CD4-positive, alpha-beta T cell treated with Interferon gamma for 1 hour (primary cell): Measurements from ENCODE around the gene ESR2.

Source experiments
- DNase-seq: peaks from one replicate; pipeline ENCODE4 v3.0.0-alpha.2; 2020

Gene ESR2

GRCh38 chr14:64265222-64265621, 28.9 kb downstream of the ESR2 start:
- no peak for DNase-seq

DNA sequence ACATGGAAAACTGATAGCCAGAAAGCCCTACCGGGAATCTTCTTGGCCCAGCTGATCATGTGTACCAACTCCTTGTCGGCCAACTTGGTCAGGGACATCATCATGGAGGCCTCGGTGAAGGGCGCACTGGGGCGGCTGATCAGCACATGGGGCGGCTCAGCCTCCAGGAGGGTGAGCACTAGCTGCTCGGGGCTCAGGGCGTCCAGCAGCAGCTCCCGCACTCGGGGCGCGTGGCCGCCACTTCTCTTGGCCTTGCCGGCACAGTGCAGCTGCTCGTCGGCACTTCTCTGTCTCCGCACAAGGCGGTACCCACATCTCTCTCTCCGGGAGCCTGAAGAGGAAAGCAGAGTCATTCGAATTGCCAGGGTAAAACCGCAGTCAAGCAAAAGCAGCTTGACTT, 33.8 kb downstream of the ESR2 start:
- no peak for DNase-seq

GRCh38 chr14:64255756-64256155, 38.4 kb downstream of the ESR2 start:
- DNase-seq: no peak

DNA sequence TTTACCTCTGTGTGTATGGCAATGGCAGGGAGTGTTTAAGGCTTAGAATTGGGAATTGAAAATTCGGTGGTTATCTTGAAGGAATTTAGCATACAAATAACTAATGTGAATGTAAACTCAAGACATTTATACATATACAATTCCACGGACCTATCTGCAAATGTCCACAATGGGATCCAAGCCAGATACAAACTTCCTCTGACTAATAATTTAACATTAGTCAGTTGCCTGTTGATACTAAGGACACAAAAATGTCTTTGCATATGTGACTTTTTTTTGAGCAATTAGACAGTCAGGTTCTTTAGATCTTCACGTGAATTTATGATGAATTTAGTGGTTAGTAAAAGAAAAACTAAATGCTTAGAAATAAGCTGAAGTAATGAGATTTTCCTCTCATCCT, 40.5 kb downstream of the ESR2 start:
- no peak for DNase-seq

- no peak for DNase-seq
Observed at GRCh38 chr14:64249363-64249762, 44.8 kb downstream of the ESR2 start.

- no peak for DNase-seq
Observed at GRCh38 chr14:64248689-64249088, 45.5 kb downstream of the ESR2 start.

GRCh38 chr14:64247195-64247594, 47.0 kb downstream of the ESR2 start:
- DNase-seq: no peak

DNA sequence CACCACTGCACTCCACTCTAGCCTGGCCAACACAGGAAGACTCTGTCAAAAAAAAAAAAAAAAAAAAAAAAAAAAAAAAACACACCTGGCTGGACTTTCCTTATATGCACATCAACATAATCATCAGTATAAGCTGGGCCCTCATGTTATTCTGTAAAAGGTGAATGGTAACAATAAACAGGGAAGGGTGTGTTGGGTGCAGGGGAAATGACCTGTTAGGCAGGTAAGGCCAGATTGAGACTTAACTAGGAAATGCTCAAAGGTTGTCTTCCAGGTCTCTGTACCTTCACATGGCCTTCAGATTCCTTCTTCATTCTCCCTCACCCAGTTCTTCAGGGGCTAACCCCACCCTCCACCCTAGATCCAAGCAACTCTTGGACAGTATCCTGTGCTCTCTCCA, 47.5 kb downstream of the ESR2 start:
- no peak for DNase-seq

GRCh38 chr14:64245491-64245890, 48.7 kb downstream of the ESR2 start:
- no peak for DNase-seq

DNA sequence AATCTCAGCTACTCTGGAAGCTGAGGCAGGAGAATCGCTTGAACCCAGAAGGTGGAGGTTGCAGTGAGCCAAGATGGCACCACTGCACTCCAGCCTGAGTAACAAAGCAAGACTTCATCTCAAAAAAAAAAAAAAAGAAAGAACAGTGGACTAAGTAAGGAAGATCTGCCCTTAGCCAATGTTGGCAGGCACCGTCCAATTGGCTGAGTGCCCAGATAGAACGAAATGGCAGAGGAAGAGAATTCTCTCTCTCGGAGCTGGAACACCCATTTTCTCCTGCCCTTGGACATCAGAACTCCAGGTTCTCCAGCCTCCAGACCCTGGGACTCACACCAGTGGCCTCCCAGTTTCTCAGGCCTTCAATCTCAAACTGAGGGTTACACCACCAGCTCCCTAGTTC, 49.9 kb downstream of the ESR2 start:
- DNase-seq: no peak

- no peak for DNase-seq
Observed at GRCh38 chr14:64238631-64239030, 55.5 kb downstream of the ESR2 start.

DNA sequence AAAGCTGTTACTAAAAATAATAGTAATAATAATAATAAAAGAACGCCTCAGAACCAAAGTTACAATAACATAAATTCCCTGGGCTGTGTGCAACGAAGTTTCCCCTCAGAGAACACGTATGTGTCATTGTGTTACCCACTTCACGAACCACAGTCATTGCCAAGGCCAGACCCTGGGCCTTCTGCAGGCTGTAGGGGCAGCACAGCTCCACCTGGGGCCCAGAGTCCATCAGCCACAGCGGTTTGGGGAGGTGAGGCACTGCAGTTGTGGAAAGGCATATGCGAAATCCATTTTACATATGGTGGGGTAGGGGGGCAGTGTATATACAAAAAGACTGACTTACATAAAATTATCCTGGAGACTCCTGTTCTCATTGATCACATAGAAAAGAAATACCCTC, 56.1 kb downstream of the ESR2 start:
- DNase-seq: no peak

DNA sequence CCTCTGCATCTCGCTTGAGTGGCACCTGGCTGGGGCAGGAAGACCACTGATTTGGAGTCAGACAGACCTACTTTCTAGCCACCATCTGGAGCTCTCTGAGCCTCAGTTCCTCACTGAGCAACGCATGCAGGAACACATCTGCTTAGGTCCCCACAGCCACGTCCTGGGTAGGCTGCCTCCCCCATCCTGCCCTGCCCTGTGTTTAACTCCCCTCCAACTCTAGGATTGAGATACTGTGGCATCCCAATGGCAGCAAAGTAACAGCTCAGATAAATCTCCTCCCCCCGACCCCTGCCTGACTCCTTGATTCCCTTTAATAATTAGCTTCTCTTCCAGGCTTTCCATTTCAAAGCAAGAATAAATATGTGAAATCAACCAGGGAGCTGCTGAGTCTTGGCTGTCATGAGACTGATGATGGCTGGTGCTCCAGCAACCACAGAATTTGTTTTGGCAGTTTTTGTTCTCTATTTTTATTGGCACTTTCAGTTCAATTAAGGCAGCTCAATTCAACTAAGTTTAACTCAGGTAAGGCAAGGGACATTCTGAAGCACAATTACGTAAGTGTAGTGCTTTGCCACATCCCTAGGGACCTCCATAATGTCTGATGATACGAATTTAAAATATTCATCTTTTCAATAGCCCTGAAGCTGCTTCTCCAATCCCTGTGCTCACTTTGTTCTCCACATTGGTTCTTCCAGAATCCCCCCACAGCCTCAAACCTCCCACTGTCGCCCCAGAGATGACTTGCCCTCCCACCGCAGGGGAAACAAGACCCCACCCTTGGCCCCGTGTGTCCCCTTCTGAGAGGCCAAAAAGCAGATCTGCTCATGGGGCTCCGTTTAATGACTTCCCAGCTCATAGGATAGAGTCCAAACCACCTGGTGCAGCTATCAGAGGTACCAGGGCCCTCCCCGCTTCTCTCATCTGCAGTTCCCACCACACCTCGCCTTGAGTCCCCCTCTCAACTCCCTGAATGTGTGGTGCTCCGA, 58.2 kb downstream of the ESR2 start:
- DNase-seq: peak; percentile 75

DNA sequence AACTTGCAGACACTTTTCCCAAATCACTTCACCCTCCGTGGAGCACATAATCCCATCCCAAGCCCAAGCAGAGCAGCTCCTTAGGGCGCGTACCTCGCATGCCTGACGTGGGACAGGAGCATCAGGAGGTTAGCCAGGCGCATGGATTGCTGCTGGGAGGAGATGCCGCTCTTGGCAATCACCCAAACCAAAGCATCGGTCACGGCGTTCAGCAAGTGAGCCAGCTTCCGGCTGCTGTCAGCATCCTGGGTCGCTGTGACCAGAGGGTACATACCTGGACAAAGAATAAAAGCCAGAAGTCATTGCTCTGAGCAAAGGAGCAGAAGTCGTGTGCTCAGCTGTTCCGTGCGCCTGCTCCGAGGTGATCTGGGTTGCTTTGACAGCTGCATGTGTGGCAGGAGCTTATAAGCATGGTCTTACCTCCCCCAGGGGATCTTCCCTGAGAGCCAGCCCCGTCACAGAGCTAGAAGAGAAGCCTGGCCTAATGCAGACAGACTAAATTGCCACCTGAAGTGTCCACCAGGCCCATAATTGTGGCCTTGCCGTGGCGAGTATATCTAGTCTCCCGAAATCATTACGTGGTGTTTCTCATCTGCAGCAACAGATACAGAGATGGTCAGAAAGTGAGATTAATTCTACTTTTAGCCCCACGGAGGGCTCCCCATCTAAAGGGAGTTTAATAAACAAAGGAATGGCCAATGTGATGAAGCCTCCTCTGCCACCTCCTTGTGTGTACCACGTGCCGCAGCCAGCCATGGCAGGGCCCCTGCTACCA, 59.1 kb downstream of the ESR2 start:
- DNase-seq: no peak

GRCh38 chr14:64233531-64234190, 60.5 kb downstream of the ESR2 start:
- DNase-seq: no peak

DNA sequence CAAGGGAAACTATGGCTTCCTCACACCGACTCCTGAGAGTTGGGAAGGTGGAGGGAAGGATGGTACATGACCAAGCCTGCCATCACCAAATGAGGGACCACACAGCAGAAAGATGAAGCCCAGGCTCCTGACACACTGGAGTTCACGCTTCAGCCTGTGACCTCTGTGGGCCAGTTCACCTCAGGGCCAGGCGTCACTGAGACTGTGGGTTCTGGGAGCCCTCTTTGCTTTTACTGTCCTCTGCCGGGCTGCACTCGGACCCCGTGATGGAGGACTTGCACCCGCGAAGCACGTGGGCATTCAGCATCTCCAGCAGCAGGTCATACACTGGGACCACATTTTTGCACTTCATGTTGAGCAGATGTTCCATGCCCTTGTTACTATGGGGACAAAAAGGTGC, 61.2 kb downstream of the ESR2 start:
- no peak for DNase-seq

DNA sequence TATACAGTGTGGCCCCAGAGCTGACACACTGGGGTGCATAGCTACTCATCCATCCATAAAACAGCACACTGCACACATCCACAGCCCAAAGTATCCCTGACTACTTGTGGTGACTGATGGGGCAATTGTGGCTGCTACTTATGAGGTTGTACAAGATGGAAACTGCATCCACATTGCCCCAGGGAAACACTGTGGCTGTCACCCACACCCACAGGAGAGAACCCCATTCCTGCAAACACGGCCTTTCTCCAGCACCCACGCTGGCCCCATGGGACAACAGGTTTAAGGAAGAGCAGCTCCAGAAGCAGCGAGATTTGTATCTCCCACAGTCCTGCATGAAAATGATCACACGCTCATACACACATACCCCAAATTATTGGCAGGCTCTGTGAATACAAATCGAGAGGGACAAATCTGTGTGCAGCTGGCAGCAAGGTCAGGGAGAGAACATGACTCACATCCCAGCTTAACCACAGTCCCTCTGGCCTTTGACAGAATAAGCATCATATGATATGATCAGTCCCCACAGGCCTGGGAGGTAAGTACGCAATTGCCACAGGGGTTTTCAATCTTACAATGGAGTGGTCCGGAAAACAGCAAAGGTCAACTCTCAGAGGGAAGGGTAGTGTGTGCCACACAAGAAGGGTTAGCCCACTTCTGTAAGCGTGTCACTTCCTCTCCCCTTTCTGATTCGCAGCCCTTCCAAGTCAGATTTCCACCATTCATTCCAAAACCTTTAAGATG, 61.9 kb downstream of the ESR2 start:
- DNase-seq: no peak

DNA sequence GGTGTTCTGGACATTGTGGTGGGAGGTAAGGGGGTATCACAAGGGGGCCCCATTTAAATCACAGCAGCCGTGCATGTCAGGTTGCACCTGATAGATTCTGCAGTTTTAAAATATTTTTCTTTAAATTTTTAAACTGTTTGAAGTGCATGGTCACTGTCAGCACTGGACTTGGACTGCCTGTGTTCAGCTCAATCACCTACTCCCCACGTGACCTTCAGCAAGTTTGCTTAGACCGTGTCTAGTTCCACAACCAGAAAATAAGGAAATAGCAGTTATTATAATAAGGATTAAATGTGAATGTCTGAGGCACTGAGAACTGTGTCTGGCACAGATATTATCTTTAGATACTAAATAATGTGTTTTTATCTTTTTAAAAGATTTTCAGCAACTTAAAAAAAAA, 64.7 kb downstream of the ESR2 start:
- no peak for DNase-seq

DNA sequence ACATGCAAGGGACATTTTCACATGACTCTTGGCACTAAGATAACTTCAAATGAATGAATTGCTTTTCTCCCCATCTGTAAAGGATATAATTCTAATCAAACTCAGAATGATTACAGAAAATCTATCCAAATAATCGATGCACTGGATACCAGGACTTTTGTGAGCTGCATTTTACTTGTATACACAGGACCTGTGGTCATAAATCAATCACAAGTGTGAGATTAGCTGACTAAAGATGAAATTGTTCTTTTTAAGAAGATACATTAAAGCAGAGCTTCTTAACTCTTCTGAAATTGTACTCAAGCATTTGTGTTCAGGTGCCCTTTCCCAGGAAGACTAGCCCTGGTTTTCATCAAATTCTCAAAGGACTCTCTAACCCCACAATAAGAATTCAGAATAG, 66.3 kb downstream of the ESR2 start:
- no peak for DNase-seq

DNA sequence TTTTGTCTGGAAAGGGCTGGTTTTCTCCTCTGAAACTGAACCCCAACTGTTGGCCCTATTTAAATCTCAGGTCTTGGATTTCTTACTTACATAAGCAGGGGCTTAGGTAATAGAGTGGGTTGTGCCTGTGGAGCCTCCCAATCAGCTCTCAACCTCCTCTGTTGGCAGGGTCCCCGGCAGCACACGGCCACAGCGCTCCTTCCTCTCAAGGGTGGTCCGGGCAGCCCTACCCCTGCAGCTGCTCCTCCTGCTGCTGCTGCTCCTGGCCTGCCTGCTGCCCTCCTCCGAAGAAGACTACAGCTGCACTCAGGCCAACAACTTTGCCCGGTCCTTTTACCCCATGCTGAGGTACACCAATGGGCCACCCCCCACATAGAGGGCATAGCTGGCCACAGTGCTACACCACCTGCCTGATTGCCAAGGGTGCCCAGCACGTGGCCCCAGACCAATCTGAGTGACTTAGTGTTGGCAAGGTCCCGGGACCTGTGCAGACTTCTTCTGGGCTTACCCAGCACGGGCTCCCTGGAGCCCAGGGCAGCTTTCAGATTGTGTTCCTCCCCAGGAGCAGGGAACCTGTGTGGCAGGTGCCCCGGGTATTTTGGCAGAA, 68.9 kb downstream of the ESR2 start:
- no peak for DNase-seq

DNA sequence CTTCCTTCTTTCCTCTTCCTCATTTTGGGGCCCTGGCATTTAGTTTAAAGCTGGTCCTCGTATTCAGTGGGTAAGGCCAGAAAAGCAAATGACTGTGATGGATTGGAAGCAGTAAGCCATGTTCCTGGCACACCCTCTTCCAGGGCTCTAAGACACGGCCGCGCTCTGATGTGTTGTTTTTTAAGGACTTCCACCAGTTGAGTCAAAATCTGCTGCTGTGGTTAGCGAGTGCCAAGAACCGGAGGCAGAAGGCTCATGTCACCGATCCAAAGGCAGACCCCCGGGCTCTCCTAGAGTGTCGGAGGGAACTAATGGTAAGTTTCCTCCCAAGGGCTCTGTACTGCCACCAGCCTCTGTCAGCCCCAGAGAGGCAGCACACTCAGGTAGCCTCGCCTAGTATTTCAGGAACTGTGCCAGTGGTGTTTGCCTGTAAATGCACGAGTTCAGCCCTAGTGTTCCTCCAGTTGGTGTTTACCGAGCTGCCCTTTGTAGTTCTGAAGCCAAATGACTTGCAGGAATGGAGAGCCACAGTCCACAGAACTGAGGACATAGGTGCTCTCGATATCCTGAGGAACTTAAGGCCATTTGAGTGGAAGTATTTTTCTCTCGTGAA, 72.7 kb downstream of the ESR2 start:
- DNase-seq: no peak

GRCh38 chr14:64220466-64220865, 73.7 kb downstream of the ESR2 start:
- DNase-seq: no peak
